Urothelium cell line (cell line): Measurements from ENCODE around the gene SCYL1.
"Not testable (repeated sequence)": the region's sequence is repeated elsewhere in the genome, so short reads cannot be mapped to it uniquely, and the experiment has no call there.

ENCODE experiments used
- DNase-seq: peaks from one replicate; pipeline ENCODE4 v3.0.0; 2011; ENCODE audit warnings: low spot score, mixed read lengths
- FAIRE-seq: peaks from 2 replicates; lab custom pipeline; 2011; peaks lifted over from hg19 to GRCh38; lab: Jason Lieb, UNC

Gene SCYL1

GRCh38 chr11:65564879-65565559 lies 40.1 kb downstream of the SCYL1 start:
- DNase-seq, FAIRE-seq: not testable (repeated sequence)

- no peak for FAIRE-seq
- DNase-seq: no peak
Observed at GRCh38 chr11:65565624-65566453, 41.0 kb downstream of the SCYL1 start.

GRCh38 chr11:65569164-65569972 lies 44.5 kb downstream of the SCYL1 start:
- no peak for DNase-seq
- FAIRE-seq: no peak

- peak; percentile 97 for DNase-seq
- FAIRE-seq: peak; percentile 94
Observed at GRCh38 chr11:65569973-65570918, 45.4 kb downstream of the SCYL1 start, which contains the start of gene ZNRD2. Gene ZNRD2 (plus strand): TSS chr11:65570477. CDS start chr11:65570492, 15 bp downstream.

- no peak for FAIRE-seq
- no peak for DNase-seq
Observed at GRCh38 chr11:65571420-65571819, 46.5 kb downstream of the SCYL1 start.

GRCh38 chr11:65571940-65572339 lies 47.1 kb downstream of the SCYL1 start:
- FAIRE-seq: no peak
- DNase-seq: no peak

GRCh38 chr11:65572356-65573051 lies 47.6 kb downstream of the SCYL1 start, which contains the start of gene FAM89B:
Gene FAM89B (plus strand): TSS chr11:65572538. CDS start chr11:65572670, 132 bp downstream.
- no peak for FAIRE-seq

GRCh38 chr11:65573391-65574079 lies 48.7 kb downstream of the SCYL1 start:
- DNase-seq (no peak), FAIRE-seq (no peak)

More at GRCh38 chr11:65572356-65573051, 47.6 kb downstream of the SCYL1 start, which contains the start of gene FAM89B:
- peak; percentile 81 for DNase-seq

GRCh38 chr11:65574109-65574810 lies 49.4 kb downstream of the SCYL1 start:
- peak; percentile 5 for FAIRE-seq

GRCh38 chr11:65574811-65575567 lies 50.1 kb downstream of the SCYL1 start:
- FAIRE-seq (no peak), DNase-seq (no peak)

More at GRCh38 chr11:65574109-65574810, 49.4 kb downstream of the SCYL1 start:
- DNase-seq: peak; percentile 96

- DNase-seq: peak; percentile 86
- FAIRE-seq: no peak
Observed at GRCh38 chr11:65575568-65576231, 50.8 kb downstream of the SCYL1 start, which contains the start of gene EHBP1L1. Gene EHBP1L1 (plus strand): TSS chr11:65576053. CDS start chr11:65576303, 250 bp downstream.

GRCh38 chr11:65576232-65576866 lies 51.5 kb downstream of the SCYL1 start:
- FAIRE-seq (no peak), DNase-seq (no peak)

GRCh38 chr11:65576867-65577755 lies 52.2 kb downstream of the SCYL1 start:
- DNase-seq (peak; percentile 88), FAIRE-seq (peak; percentile 61)

- DNase-seq (no peak), FAIRE-seq (peak; percentile 77)
Observed at GRCh38 chr11:65577756-65578109, 52.9 kb downstream of the SCYL1 start.

GRCh38 chr11:65578134-65578533 lies 53.3 kb downstream of the SCYL1 start:
- DNase-seq (no peak), FAIRE-seq (no peak)
